Caco-2 (cell line): ENCODE data around the gene RNF133. TPM values are rescaled to one million over a fixed set of nuclear protein-coding genes. Genes with fewer than 3 reads are reported as not detected.

ENCODE experiments used
- BruUV-seq: library from RNA; stranded (reverse); fragments of 400-500 nt; replicated peaks from 2 replicates; lab custom pipeline; 2021; lab: Mats Ljungman, UMichigan
- CTCF ChIA-PET: fragments of 300-600 bp; sonication (Branson Sonifier 250); formaldehyde crosslinking; loops from one replicate; lab custom pipeline; 2022; ENCODE audit warnings: antibody characterized with exemption; lab: Charles Lee
- POLR2A ChIA-PET: fragments of 300-600 bp; sonication (Branson Sonifier 250); formaldehyde crosslinking; loops from one replicate; lab custom pipeline; 2022; ENCODE audit warnings: antibody characterized with exemption; lab: Charles Lee
- DNase-seq, 2 experiments: peaks; one replicate each; pipeline versions ENCODE4 v3.0.0 to v3.0.0-alpha.2; 2020 to 2022
- H3K27me3 ChIP-seq: replicated peaks from 2 replicates; pipeline ENCODE4 v1.6.0; 2011; ENCODE audit warnings: low read length; ENCODE audit not compliant: control insufficient read depth, insufficient read depth
- H3K36me3 ChIP-seq: 2 replicates; pipeline ENCODE4 v1.5.1; 2011; ENCODE audit warnings: low read length; ENCODE audit not compliant: control insufficient read depth, insufficient read depth
- H3K4me1 ChIP-seq: fragments of 250-450 bp; sonication (Bioruptor Pico); 2 replicates; pipeline ENCODE4 v1.5.1; 2020; ENCODE audit warnings: mild to moderate bottlenecking
- H3K4me3 ChIP-seq: 2 replicates; pipeline ENCODE4 v1.5.1; 2011; ENCODE audit warnings: low read depth, mild to moderate bottlenecking, control low read depth, low read length
- H3K9me3 ChIP-seq: fragments of 250-450 bp; sonication (Bioruptor Pico); 2 replicates; pipeline ENCODE4 v1.5.1; 2020; ENCODE audit warnings: mild to moderate bottlenecking, moderate library complexity
- H3K27ac Mint-ChIP-seq: one replicate; pipeline ENCODE4 v1.8.0; 2022; ENCODE audit warnings: mixed read lengths; ENCODE audit not compliant: unreplicated experiment
- H3K27me3 Mint-ChIP-seq: one replicate; pipeline ENCODE4 v1.8.0; 2022; ENCODE audit warnings: mixed read lengths; ENCODE audit not compliant: insufficient read depth, unreplicated experiment
- H3K36me3 Mint-ChIP-seq: one replicate; pipeline ENCODE4 v1.8.0; 2022; ENCODE audit warnings: mild to moderate bottlenecking, mixed read lengths; ENCODE audit not compliant: insufficient read depth, unreplicated experiment
- H3K4me1 Mint-ChIP-seq: one replicate; pipeline ENCODE4 v1.8.0; 2022; ENCODE audit warnings: low read depth, mixed read lengths; ENCODE audit not compliant: unreplicated experiment
- H3K4me3 Mint-ChIP-seq: one replicate; pipeline ENCODE4 v1.8.0; 2022; ENCODE audit warnings: mild to moderate bottlenecking, moderate library complexity, mixed read lengths; ENCODE audit not compliant: unreplicated experiment
- H3K9me3 Mint-ChIP-seq: one replicate; pipeline ENCODE4 v1.8.0; 2022; ENCODE audit warnings: mixed read lengths; ENCODE audit not compliant: unreplicated experiment
- CTCF ChIP-seq, 2 experiments: fragments of 200-600 bp in 1 of 2; IDR thresholded peaks; 1 replicate in 1 of 2; 2 replicates in 1 of 2; pipeline versions ENCODE4 v1.5.1 to v1.8.0; 2011 to 2022; ENCODE audit warnings: antibody characterized with exemption in 1 of 2, control low read depth in 1 of 2, inconsistent platforms in 1 of 2, low read depth in 1 of 2, low read length in 1 of 2, mild to moderate bottlenecking in 1 of 2, moderate library complexity in 1 of 2; ENCODE audit not compliant: insufficient read depth in 1 of 2, severe bottlenecking in 1 of 2, unreplicated experiment in 1 of 2
- intact Hi-C: fragments of 100-400 bp; cut with micrococcal nuclease; formaldehyde crosslinking; loops from one replicate; pipeline ENCODE4 v1.10.0; 2022; ENCODE audit not compliant: unreplicated experiment
- total RNA-seq: library from RNA; stranded (reverse); gene quantifications from 2 replicates; pipeline ENCODE4 v1.2.3, GENCODE V29; 2022

Gene RNF133
- total RNA-seq, 1 experiment from 2014 or later: not detected

DNA sequence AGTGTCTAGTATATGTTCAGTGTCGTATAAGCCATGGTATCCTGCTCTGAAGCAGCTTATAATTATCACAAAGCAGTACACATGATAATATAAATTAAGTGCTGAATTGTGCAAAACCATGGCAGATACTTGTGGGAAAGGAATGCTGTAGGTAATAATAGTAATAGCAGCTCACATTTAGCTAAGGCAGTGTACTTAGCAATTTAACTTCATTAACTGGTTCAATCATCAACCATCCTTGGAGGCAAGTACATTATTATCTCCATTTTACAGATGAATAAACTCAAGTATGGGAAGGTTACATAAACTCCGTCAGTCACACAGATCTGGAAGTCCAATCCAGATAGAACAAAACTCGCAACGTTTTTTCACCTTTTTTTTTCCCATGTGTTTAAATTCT, 25.4 kb upstream of the RNF133 start:
- DNase-seq: no peak
- H3K36me3 Mint-ChIP-seq: no peaks in the 10 kb centered on the region
- BruUV-seq: no TSS peak
- H3K9me3 ChIP-seq: no peaks in the 10 kb centered on the region
- H3K27ac Mint-ChIP-seq: no peak overlapping the region
- H3K4me1 ChIP-seq: no peaks in the 10 kb centered on the region
- no peaks in the 10 kb centered on the region for H3K27me3 Mint-ChIP-seq
- no peak overlapping the region for H3K4me3 Mint-ChIP-seq
- no peaks in the 10 kb centered on the region for H3K36me3 ChIP-seq
- no peak for TF ChIP-seq CTCF (IDR thresholded peaks at IDR 0.05; ENCODE audit: insufficient read depth in 1 of 2, low read depth in 1 of 2, low read length in 1 of 2, severe bottlenecking in 1 of 2, unreplicated experiment in 1 of 2)
- POLR2A ChIA-PET: no interaction called here
- intact Hi-C loops: no loop called here
- no peaks in the 10 kb centered on the region for H3K9me3 Mint-ChIP-seq
- H3K4me1 Mint-ChIP-seq: no peaks in the 10 kb centered on the region
- CTCF ChIA-PET: no interaction called here
- no peak overlapping the region for H3K4me3 ChIP-seq
- no peaks in the 10 kb centered on the region for H3K27me3 ChIP-seq

DNA sequence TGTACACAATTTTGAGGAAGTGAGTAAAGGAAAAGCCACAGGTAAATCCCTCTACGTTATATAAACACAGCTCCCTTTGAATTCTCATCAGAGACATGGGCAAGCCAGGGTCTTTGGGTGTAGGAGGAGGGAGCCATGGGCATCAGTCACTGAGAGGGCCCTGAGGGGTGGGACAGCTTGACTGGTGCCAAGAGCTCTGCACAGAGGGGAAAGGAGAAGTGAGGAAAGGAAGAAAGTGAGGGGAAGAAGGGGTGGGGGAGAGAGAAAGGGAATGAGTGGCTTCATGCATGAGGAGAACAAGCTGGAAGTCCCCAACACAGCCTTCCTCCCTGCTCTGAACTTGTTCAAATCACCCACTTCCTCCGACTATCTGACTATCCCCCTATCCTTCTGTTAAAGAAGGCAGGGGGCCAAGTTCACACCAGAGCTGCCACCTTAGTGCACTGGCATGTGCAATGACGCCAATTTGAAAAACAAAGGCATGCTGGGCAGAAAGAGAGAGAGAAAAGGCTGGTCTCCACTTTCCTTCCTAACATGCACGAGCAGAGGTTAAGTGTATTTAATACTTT, 20.2 kb upstream of the RNF133 start:
- Histone ChIP-seq H3K4me3 (no peak overlapping the region), H3K27me3 (no peaks in the 10 kb centered on the region), H3K4me1 (no peaks in the 10 kb centered on the region), H3K36me3 (no peaks in the 10 kb centered on the region), H3K9me3 (no peaks in the 10 kb centered on the region)
- H3K4me3 Mint-ChIP-seq: no peak overlapping the region
- no peaks in the 10 kb centered on the region for H3K27me3 Mint-ChIP-seq
- no peak for TF ChIP-seq CTCF (IDR thresholded peaks at IDR 0.05; ENCODE audit: insufficient read depth in 1 of 2, low read depth in 1 of 2, low read length in 1 of 2, severe bottlenecking in 1 of 2, unreplicated experiment in 1 of 2)
- no peak overlapping the region for H3K27ac Mint-ChIP-seq
- BruUV-seq: no TSS peak
- H3K9me3 Mint-ChIP-seq: no peaks in the 10 kb centered on the region
- no peaks in the 10 kb centered on the region for H3K4me1 Mint-ChIP-seq
- intact Hi-C loops: no loop called here
- no peak for DNase-seq
- H3K36me3 Mint-ChIP-seq: no peaks in the 10 kb centered on the region
- ChIA-PET CTCF (no interaction called here), POLR2A (no interaction called here)

GRCh38 chr7:122717356-122718089, 18.6 kb upstream of the RNF133 start:
- BruUV-seq: no TSS peak
- Mint-ChIP-seq H3K4me3 (no peak overlapping the region), H3K9me3 (no peaks in the 10 kb centered on the region), H3K36me3 (no peaks in the 10 kb centered on the region), H3K4me1 (no peaks in the 10 kb centered on the region), H3K27me3 (no peaks in the 10 kb centered on the region), H3K27ac (no peak overlapping the region)
- intact Hi-C loops: no loop called here
- Histone ChIP-seq H3K4me3 (no peak overlapping the region), H3K27me3 (no peaks in the 10 kb centered on the region), H3K4me1 (no peaks in the 10 kb centered on the region), H3K9me3 (no peaks in the 10 kb centered on the region), H3K36me3 (no peaks in the 10 kb centered on the region)
- ChIA-PET POLR2A (no interaction called here), CTCF (no interaction called here)
- no peak for DNase-seq
- TF ChIP-seq CTCF (IDR thresholded peaks at IDR 0.05; ENCODE audit: insufficient read depth in 1 of 2, low read depth in 1 of 2, low read length in 1 of 2, severe bottlenecking in 1 of 2, unreplicated experiment in 1 of 2): no peak
